Activated CD4-positive, CD25-positive, alpha-beta regulatory T cell (primary cell): ENCODE data around the gene TBL3.
A peak's percentile ranks its signal among the peaks of the same experiment; 100 is the strongest.

Source experiments
- DNase-seq, 4 experiments: peaks; one replicate each; lab custom pipeline; 2025; lab: John Stamatoyannopoulos, UW

The TBL3 gene

DNA sequence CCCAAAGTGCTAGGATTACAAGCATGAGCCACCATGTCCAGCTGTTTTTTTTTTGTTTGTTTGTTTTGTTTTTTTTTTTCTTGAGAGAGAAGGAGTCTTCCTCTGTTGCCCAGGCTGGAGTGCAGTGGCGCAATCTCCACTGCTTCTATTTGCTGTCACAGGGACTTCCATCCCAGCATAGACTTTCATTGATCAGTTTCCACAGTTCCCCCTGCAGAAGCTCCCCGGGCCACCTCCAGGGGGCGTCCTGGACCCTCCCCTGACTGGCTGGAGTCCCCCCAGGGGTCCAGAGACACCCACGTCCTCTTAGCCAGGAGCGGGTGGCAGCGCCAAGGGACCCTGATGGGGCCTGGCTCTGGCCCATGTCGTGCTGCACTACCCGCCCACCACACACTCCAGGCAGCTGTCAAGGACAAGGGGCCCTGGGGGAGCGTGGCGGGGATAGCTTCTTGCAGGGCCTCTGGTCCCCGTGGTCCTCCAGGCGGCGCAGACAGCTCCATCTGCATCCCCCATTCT is 44.6 kb downstream of the TBL3 start:
- DNase-seq, result no peak

DNA sequence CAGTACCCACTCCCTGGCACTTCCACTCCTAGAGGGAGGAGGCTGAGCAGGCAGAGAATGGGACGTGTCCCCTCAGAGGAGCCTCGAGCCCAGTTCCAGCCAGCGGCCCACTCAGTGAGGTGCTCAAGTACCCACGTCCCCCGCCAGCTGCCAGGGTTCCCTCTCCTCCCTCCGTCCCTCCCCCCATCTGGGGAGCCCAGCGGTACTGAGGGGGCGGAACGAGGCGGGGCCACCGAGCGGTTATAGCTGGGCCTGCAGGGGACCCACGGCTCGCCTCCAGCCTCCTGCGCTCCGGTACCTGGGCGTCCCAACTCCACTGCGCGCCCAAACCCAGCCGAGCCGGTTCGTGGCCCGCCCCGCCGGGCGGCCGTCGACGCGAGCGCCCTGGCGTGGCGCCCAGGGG is 47.7 kb downstream of the TBL3 start, which contains the start of gene NPW:
TSS of gene NPW (plus strand) at position 268 of the 403 bp plus-strand sequence.
- DNase-seq, result no peak

DNA sequence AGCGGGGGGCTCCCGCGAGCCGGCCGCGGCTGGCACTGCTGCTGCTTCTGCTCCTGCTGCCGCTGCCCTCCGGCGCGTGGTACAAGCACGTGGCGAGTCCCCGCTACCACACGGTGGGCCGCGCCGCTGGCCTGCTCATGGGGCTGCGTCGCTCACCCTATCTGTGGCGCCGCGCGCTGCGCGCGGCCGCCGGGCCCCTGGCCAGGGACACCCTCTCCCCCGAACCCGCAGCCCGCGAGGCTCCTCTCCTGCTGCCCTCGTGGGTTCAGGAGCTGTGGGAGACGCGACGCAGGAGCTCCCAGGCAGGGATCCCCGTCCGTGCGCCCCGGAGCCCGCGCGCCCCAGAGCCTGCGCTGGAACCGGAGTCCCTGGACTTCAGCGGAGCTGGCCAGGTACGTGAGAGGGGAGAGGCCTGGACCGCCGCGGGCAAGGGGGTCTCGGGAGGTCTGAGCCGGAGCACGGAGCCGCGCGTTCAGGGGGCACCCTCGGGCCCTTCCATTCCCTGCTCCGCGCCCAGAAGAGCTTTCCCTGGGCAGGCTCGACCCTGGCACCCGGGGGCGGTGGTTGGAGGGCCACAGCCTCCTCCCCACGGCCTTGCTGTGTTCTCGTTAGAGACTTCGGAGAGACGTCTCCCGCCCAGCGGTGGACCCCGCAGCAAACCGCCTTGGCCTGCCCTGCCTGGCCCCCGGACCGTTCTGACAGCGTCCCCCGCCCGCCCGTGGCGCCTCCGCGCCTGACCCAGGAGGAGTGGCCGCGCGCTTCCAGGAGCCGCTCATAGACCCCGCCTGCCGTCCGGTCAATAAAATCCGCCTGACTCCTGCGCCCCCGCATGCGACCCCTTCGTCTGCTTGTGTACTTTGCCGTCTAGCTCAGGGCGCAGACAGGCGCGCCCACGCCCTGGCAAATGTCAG is 48.3 kb downstream of the TBL3 start:
- DNase-seq, result no peak

DNA sequence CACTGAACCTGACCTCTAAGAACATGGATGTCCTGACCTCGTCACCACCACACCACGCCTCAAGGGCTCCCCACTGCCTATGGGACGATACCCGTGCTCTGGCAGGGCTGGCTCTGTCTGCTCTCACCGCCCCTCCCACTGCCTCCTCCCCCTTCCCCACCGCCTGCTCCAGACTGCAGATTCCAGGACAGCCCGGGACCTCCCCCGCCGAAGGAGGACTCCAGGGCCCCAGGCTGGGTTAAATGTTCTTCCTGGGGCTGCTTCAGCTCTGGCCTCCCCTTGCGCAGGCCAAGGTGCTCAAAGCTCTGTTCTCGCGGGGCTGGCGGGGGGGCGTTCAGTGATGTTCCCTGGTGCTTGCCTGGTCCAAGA is 50.9 kb downstream of the TBL3 start:
- no peak for DNase-seq

DNA sequence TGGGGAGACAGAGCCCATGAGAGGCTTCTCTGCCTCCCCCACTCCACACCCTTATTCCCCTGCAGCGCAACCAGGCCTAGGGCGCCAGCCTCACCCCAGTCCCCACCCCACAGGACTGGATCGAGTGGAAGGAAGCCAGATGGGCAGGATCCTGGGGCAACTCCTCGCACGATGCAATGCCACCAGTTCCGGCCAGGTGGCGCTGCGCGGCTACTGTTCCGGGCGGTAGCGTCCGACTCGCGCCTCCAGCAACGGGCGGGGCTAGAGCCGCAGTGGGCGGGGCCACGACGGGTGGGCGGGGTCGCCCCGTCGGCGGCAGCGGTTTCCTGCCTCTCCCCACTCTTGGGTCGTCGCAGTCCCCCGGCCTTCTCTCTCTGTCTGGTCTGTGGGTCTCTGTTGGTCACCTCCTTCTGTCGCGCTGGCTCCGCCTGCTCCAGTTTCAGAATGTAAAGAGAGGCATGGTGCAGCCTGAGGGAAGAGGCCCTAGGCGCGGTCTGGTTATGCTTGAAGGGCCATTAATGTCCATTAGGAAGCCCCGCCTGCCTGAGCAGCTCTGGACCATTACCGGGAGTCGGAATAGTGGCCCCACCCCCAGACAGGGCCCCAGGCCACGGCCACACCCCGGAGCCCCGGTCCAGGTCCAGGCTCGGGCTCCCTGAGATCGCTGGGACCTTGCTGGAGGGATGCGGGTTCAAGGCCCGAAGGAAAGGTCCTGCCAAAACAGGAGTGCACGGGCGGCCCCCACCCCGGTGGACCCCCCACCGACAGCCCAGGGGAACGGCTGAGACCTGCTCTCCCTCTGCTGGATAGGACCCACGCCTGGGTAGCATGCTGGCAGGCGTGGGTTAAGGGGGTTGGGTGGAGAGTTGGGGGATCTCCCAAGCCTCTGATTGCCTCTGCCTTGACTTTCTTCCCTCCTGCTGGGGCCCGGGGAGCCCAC is 51.5 kb downstream of the TBL3 start:
- DNase-seq, result peak; percentile 89 to 96 (median 96)

DNA sequence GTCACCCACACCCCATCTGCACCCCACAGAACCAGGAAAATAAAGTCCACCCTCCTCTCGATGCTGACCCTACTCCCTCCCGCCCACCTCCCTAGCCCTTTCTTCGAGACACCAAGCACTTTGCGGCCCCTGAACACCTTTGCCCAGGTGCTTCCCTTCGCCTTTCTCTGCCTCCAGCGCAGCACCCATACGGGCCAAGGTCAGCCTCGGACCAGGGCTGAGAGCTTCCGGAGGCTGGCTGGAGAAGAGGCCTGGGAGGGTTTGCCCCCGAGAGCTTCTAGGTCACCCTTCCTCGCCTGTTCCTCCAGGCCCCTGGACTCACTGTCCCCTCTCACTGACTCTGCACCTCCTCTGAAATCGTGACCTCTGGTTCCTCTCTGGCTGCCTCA is 52.2 kb downstream of the TBL3 start:
- DNase-seq, result no peak

DNA sequence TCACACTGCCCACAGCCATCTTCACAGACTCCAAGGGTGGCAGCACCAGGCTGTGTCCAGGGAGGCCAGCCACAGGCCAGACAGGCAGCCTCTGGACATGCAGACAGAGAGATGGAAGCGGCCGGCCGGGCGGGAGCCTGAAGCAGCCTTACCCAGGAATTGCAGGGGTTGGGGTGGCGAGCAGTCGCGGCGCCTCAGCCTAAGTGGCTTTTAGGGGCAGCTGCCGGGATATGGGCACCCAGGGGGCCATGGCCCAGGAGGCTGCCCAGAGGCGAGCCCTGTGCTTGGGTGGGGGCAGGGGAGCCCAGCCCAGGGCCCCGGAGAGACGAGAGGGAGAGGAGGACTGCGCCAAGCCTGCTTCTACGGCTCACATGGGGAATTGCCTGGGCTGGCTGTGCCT is 53.4 kb downstream of the TBL3 start:
- no peak for DNase-seq

DNA sequence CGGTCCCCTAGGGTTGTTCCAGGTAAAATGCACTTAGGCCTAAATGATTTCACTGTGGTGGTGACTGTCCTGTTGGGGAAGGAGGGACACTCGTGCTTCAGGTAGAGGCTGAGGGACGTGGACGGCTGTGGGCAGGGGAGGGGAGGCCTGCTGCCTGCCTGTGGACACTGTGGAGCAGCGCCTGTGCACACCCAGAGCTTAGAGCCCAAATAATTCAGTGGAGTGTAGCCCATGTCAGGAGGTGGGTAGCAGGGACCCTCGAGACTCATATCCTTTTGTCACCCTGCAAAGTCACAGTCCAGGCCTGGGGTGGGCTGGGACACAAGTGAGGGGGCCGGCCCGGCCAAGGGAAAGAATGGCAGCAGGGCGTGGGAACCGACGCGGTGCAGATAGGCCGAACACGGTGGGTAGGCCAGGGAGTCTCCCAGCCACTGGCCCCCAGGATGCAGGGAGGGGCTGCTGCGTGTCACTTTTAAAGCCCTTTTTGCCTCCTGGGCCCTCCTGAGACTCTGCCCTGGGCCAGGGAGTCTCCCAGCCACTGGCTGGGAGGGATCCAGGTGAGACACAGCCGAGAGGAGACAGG is 54.1 kb downstream of the TBL3 start:
- DNase-seq, result no peak

DNA sequence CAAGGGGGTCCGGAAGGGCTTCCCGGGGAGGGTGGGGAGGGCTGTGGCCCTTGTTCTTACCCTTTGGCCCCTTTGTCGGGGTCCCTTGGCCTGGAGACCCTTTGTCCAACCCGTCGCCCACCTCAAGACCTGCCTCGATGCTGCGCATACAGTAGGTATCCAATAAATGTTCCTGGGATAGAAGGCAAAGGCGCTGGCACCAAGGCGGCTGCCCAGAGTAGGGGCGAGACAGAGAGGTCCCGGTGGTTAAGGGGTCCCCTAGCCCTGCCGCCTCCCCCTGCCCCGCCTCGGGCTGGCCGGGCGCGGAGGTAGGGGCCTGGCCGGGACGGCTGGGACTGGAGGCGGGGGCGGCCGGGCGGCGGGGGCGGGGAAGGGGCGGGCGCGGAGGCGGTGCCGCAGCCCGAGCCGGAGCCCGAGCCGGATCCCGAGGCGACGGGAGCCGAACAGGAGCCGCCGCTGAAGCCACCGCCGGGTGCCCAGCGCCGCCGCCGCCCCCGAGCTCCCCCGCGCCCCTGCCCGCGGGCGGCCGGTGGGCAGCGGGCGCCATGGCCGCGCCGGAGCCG is 54.7 kb downstream of the TBL3 start, which contains the start of gene NHERF2:
TSS of gene NHERF2 (plus strand) at position 442 of the 563 bp plus-strand sequence. CDS start at position 546, 104 bp downstream.
- peak in 1 of 4 experiments; percentile 26 for DNase-seq

DNA sequence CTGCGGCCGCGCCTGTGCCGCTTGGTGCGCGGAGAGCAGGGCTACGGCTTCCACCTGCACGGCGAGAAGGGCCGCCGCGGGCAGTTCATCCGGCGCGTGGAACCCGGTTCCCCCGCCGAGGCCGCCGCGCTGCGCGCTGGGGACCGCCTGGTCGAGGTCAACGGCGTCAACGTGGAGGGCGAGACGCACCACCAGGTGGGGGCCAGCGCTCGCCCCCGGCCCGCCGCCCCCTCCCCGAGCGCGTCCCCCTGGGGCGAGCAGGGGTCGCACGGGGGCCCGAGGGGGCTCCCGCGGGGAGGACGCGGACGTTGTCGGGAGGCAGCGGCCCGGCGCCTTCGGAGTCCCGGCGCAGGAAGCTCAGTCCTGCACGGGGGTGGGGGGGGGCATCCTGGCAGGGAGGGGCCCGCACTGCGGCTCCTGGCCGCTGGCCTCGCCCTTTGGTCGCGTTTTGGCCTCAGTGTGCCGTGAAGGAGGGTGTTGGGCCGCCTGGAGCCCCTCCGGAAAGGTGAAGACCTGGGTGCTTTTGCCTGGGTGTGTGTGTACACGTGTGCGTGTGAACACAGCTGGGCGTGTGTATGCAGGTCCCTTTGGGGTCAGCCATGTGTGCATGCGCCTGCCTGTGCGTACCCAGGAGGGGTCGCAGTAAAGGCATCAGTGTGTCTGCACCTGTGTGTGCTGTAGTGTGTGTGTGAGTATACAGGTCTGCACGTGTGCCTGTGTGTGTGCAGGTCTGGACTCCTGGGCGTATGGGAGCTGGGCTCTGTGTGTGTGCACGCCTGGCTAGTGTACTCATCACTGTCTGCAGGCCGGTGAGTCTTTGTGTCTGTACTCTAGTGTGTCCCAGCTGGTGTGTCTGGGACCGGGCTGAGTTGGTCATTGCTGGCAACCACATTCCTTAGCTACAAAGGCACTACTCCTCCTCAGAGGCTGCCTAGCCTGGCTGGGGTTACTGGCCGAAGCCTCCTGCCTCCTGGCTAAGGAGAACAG is 55.5 kb downstream of the TBL3 start:
- DNase-seq, result no peak

DNA sequence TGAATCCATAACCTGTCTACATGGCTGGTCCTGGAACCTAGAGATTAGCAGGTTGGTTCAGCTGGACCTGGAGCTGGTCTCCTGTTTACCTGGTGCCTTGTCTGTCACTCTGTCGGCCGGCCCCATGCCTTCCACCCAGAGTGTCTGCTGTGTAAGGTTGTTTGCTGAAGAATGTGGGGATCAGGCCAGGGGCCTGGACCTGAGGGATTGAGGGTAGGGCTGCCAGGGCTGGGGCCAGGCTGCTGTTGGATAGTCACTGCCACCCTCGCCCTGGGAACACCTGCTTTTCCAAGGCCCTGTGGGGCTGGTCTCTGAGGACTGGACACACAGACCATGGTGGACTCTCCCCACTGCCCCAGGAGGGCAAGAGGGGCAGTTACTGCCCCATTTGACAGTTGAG is 56.3 kb downstream of the TBL3 start:
- no peak for DNase-seq

DNA sequence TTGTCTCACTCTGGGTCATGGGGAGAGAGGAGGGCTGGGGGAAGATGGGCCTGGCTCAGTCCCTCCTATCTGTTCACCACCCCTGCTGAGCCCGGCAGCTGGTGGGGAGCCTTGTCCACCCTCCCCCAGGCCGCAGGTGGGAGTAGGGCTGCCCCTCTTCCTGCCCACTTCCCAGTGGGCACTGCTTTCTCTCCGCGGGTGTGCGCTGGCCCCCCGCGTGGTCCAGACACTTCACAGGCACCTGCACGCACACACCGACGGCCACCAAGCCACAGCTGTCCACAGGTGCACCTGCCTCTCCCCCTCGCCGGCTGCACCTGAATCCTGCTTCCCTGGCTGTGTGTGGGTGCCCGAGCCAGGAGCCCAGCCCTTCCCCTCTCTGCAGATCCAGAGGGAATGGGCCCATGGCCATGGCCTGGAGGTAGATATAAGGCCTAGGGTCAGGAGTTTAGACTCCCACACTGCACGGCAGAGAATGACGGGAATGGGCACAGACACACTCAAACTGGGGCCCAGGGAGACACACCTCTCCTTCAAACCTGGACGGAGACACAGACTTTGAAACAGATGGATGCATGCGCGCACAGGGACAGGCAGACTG is 56.9 kb downstream of the TBL3 start:
- DNase-seq, result no peak

DNA sequence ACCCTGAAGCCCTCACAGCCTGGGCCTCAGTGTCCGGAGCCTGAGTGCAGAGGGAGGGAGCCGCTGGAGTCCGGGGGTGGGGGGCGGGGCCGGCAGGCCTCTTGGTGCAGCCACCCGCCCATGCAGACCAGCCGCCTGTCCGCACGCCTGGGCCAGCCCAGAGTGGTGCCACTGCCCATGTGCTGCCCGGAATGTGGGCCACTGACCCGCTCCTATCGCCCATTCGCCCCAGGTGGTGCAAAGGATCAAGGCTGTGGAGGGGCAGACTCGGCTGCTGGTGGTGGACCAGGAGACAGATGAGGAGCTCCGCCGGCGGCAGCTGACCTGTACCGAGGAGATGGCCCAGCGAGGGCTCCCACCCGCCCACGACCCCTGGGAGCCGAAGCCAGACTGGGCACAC is 57.5 kb downstream of the TBL3 start:
- no peak for DNase-seq

DNA sequence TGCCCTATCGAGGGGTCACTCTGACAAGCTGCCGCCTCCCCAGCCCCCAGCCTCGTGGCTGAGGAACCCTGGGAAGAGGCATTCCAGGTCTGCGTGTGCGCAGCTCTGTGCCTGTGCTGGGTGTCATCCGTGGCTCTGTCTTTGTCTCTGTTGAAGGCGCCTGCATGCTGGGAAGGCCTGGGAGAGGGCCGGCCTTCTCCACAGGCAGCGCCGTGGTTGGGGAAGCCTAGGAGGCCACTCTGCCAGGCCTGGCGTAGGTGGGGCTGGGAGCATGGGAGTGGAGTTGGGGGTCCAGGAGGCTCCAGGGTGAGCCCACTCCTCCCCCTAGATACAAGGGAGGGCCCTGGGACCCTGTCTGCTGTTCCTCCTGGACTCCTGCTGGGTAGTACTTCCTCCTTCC is 58.2 kb downstream of the TBL3 start:
- DNase-seq, result no peak

DNA sequence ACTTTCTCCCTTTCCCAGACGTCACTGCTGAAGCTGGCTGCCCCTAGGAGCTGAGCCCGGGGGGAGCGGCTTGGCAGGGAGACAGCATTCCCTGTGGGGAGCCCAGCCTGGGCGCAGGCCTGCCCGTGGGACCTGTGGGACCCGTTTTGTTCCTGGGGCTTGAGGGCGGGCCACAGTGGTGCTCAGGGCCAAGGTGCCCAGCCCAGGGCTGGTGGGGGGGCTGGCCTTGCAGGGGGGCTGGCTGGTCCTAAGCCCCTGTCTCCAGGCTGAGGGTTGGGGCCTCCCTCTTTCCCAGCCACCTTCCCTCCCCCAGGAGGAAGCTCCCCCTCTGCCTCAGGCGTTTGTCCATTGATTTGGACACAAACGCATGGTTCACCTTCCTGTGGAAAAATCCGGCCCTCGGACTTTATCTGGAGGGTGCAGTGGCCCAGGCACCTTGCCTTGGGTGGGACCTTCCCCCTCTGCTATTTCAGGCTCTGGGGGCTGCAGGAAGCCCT is 59.3 kb downstream of the TBL3 start:
- no peak for DNase-seq
